A549 (cell line): Measurements from ENCODE around the gene MED14. TPM values are rescaled to one million over a fixed set of nuclear protein-coding genes. Genes with fewer than 3 reads are reported as not detected.
A peak's percentile ranks its signal among the peaks of the same experiment; 100 is the strongest.

Experiments used
- ATAC-seq, 2 experiments: fragments of 200-7000 bp in 1 of 2; fragments of >200 bp in 1 of 2; cut with Nextera tagmentation in 1 of 2; cut with Tn5 transposase in 1 of 2; 3 replicates each; pipeline versions ENCODE4 v1.8.0 to v1.9.1; 2018 to 2020; ENCODE audit warnings: mild to moderate bottlenecking in 1 of 2, moderate library complexity in 1 of 2
- CTCF ChIA-PET: fragments of 300-600 bp; sonication (Branson Sonifier 250); formaldehyde crosslinking; extraction: SDS; loops from one replicate; lab custom pipeline; 2021; ENCODE audit warnings: antibody characterized with exemption, inconsistent platforms; lab: Yijun Ruan, JAX
- POLR2A ChIA-PET: fragments of 350-600 bp; formaldehyde crosslinking; extraction: SDS; loops from one replicate; lab custom pipeline; 2021; ENCODE audit warnings: antibody characterized with exemption, inconsistent platforms; lab: Yijun Ruan, JAX
- DNase-seq, 2 experiments: peaks; one replicate each; pipeline versions ENCODE4 v3.0.0 to v3.0.0-alpha.2; 2011 to 2016; ENCODE audit warnings: low read depth in 1 of 2, low spot score in 1 of 2
- FAIRE-seq: peaks from 2 replicates; lab custom pipeline; 2011; peaks lifted over from hg19 to GRCh38; lab: Jason Lieb, UNC
- H3K27ac ChIP-seq, 2 experiments: fragments of >200 bp; sonication (Bioruptor Twin); formaldehyde crosslinking; 3 replicates each; pipeline ENCODE4 v1.5.1; 2016 to 2017
- H3K4me1 ChIP-seq: fragments of >200 bp; sonication (Bioruptor Twin); formaldehyde crosslinking; 3 replicates; pipeline ENCODE4 v1.6.1; 2016
- H3K4me2 ChIP-seq: fragments of >200 bp; sonication (Bioruptor Twin); formaldehyde crosslinking; 3 replicates; pipeline ENCODE4 v1.6.1; 2016
- H3K4me3 ChIP-seq: fragments of >200 bp; sonication (Bioruptor Twin); formaldehyde crosslinking; 3 replicates; pipeline ENCODE4 v1.5.1; 2016
- H3K9me3 ChIP-seq: fragments of >200 bp; sonication (Bioruptor Twin); formaldehyde crosslinking; 3 replicates; pipeline ENCODE4 v1.6.1; 2016
- ATOH8 ChIP-seq: fragments of 250-450 bp; sonication (Bioruptor Pico); IDR thresholded peaks from 2 replicates; pipeline ENCODE4 v1.5.0; 2020; ENCODE audit warnings: low read depth, mild to moderate bottlenecking, moderate library complexity
- CBX2 ChIP-seq: fragments of 200-600 bp; sonication (generic); IDR thresholded peaks from 2 replicates; pipeline ENCODE4 v1.6.1; 2016; ENCODE audit warnings: low read depth, mild to moderate bottlenecking, borderline replicate concordance
- CEBPB ChIP-seq, 2 experiments: fragments of >200 bp in 1 of 2; sonication (Bioruptor Twin) in 1 of 2; formaldehyde crosslinking in 1 of 2; IDR thresholded peaks; 2 replicates each; pipeline ENCODE4 v1.6.1; 2012 to 2016
- CHD2 ChIP-seq: fragments of 150-350 bp; IDR thresholded peaks from 2 replicates; pipeline ENCODE4 v1.6.1; 2014; ENCODE audit warnings: low read length; ENCODE audit not compliant: partially characterized antibody
- CTCF ChIP-seq: fragments of >200 bp; sonication (Bioruptor Twin); formaldehyde crosslinking; IDR thresholded peaks from 3 replicates; pipeline ENCODE4 v1.5.1; 2016
- ELK1 ChIP-seq: fragments of 150-350 bp; IDR thresholded peaks from 2 replicates; pipeline ENCODE4 v1.6.1; 2014; ENCODE audit warnings: low read depth, mild to moderate bottlenecking, low read length
- FOSB ChIP-seq: fragments of 250-450 bp; sonication (Bioruptor Pico); IDR thresholded peaks from 2 replicates; pipeline ENCODE4 v1.5.0; 2020; ENCODE audit warnings: mild to moderate bottlenecking, moderate library complexity
- FOXS1 ChIP-seq: fragments of 250-450 bp; sonication (Bioruptor Pico); IDR thresholded peaks from 2 replicates; pipeline ENCODE4 v1.5.0; 2020; ENCODE audit warnings: mild to moderate bottlenecking, moderate library complexity
- GATA3 ChIP-seq: IDR thresholded peaks from 2 replicates; pipeline ENCODE4 v1.6.1; 2012; ENCODE audit warnings: borderline replicate concordance
- HDAC2 ChIP-seq: fragments of 200-600 bp; sonication (generic); IDR thresholded peaks from 2 replicates; pipeline ENCODE4 v1.6.1; 2016
- HES2 ChIP-seq: fragments of >200 bp; sonication (Bioruptor Twin); formaldehyde crosslinking; IDR thresholded peaks from 2 replicates; pipeline ENCODE4 v1.6.1; 2016
- HOXB13 ChIP-seq: fragments of 250-450 bp; sonication (Bioruptor Pico); IDR thresholded peaks from 2 replicates; pipeline ENCODE4 v1.5.0; 2020; ENCODE audit warnings: low read depth, mild to moderate bottlenecking, moderate library complexity
- KDM1A ChIP-seq: fragments of 200-600 bp; sonication (generic); IDR thresholded peaks from 2 replicates; pipeline ENCODE4 v1.6.1; 2016; ENCODE audit warnings: low read depth, mild to moderate bottlenecking
- MAFK ChIP-seq: fragments of 450-650 bp; IDR thresholded peaks from 2 replicates; pipeline ENCODE4 v1.6.1; 2014; ENCODE audit not compliant: partially characterized antibody
- NR3C1 ChIP-seq: fragments of >200 bp; sonication (Bioruptor Twin); formaldehyde crosslinking; IDR thresholded peaks from 3 replicates; pipeline ENCODE4 v1.6.1; 2017
- PHF8 ChIP-seq: fragments of 200-600 bp; sonication (generic); IDR thresholded peaks from 2 replicates; pipeline ENCODE4 v1.6.1; 2016; ENCODE audit warnings: low read depth, mild to moderate bottlenecking, antibody characterized with exemption, moderate library complexity, borderline replicate concordance
- RAD21 ChIP-seq, 2 experiments: fragments of >200 bp in 1 of 2; sonication (Bioruptor Twin) in 1 of 2; formaldehyde crosslinking in 1 of 2; IDR thresholded peaks in 1 of 2; conservative IDR thresholded peaks in 1 of 2; 2 replicates in 1 of 2; 3 replicates in 1 of 2; pipeline ENCODE4 v1.6.1; 2012 to 2018; ENCODE audit warnings: inconsistent platforms in 1 of 2
- RARB ChIP-seq: fragments of 250-450 bp; sonication (Bioruptor Pico); IDR thresholded peaks from 2 replicates; pipeline ENCODE4 v1.8.0; 2021; ENCODE audit warnings: mild to moderate bottlenecking, moderate library complexity
- RCOR1 ChIP-seq: fragments of 150-350 bp; IDR thresholded peaks from 2 replicates; pipeline ENCODE4 v1.6.1; 2014; ENCODE audit warnings: antibody characterized with exemption, low read length, low read depth
- SMC3 ChIP-seq: fragments of >200 bp; sonication (Bioruptor Twin); formaldehyde crosslinking; IDR thresholded peaks from 3 replicates; pipeline ENCODE4 v1.6.1; 2018; ENCODE audit warnings: inconsistent platforms
- SREBF2 ChIP-seq: fragments of 450-650 bp; IDR thresholded peaks from 2 replicates; pipeline ENCODE4 v1.6.1; 2014; ENCODE audit warnings: mild to moderate bottlenecking, moderate library complexity
- TFCP2L1 ChIP-seq: fragments of 250-450 bp; sonication (Bioruptor Pico); IDR thresholded peaks from 2 replicates; pipeline ENCODE4 v1.5.0; 2021; ENCODE audit warnings: mild to moderate bottlenecking
- TP53 ChIP-seq: fragments of 250-450 bp; sonication (Bioruptor Pico); IDR thresholded peaks from 2 replicates; pipeline ENCODE4 v1.5.0; 2021; ENCODE audit warnings: mild to moderate bottlenecking, moderate library complexity
- ZC3H11A ChIP-seq: fragments of 450-650 bp; IDR thresholded peaks from 2 replicates; pipeline ENCODE4 v1.6.1; 2014; ENCODE audit warnings: antibody characterized with exemption, mild to moderate bottlenecking
- ZFP36 ChIP-seq: fragments of 450-650 bp; IDR thresholded peaks from 2 replicates; pipeline ENCODE4 v1.6.1; 2014; ENCODE audit warnings: borderline replicate concordance; ENCODE audit not compliant: partially characterized antibody
- ZSCAN20 ChIP-seq: fragments of 250-450 bp; sonication (Bioruptor Pico); IDR thresholded peaks from 2 replicates; pipeline ENCODE4 v1.8.0; 2022; ENCODE audit warnings: mild to moderate bottlenecking, moderate library complexity
- WGBS: methylation state at CpG from one replicate; pipeline ENCODE4 v1.1.6; 2017; ENCODE audit errors: missing lambda C conversion rate; 5-methylcytosine and 5-hydroxymethylcytosine counted together
- polyA plus RNA-seq, 4 experiments: library from polyadenylated mRNA; depleted of rRNA in 3 of 4; stranded (reverse); fragments of >200 nt; fragmentation: RNase III in 1 of 4; extraction: RNeasy Plus Mini Kit Qiagen cat#74134 plus additional on column Dnase treatment in 1 of 4; gene quantifications; 2 replicates in 3 of 4; 3 replicates in 1 of 4; pipeline ENCODE4 v1.2.3, GENCODE V29; 2011 to 2017

MED14 gene
- polyA plus RNA-seq, 2 of the 4 experiments (the other 2 are of a cell fraction), result 26.8 to 62.0 TPM

- ATAC-seq (peak in 1 of 2 experiments; percentile 17; a peak in 3 of 6 replicates), DNase-seq (peak in 1 of 2 experiments; percentile 6), FAIRE-seq (no peak)
- ChIA-PET POLR2A (no interaction called here), CTCF (no interaction called here)
- WGBS, result 69% methylated on average over 4 of the region's 4 CpGs
- peak overlapping the region in 1 of 2 experiments; percentile 69; a peak in 3 of 6 replicates for H3K27ac ChIP-seq
- peak overlapping the region; percentile 52 for H3K4me2 ChIP-seq
- H3K4me3 ChIP-seq, result peak overlapping the region; percentile 15; the same call in 1 of the 3 replicates
- peaks cover 19% of the 10 kb centered on the region for H3K4me1 ChIP-seq
- H3K9me3 ChIP-seq, result no peaks in the 10 kb centered on the region
- TF ChIP-seq CTCF (no peak), ZFP36 (no peak), CHD2 (no peak), CEBPB (IDR thresholded peaks at IDR 0.05) (no peak), ELK1 (no peak), SREBF2 (no peak), ZSCAN20 (CRISPR knock-in tag) (no peak), SMC3 (no peak), FOSB (no peak), RCOR1 (no peak), KDM1A (no peak), PHF8 (no peak), NR3C1 (no peak), ZC3H11A (no peak)
Observed at GRCh38 chrX:40644821-40645358, 90.5 kb downstream of the MED14 start.

- no peaks in the 10 kb centered on the region for H3K9me3 ChIP-seq
- no peak overlapping the region for H3K27ac ChIP-seq
- peaks cover 19% of the 10 kb centered on the region for H3K4me1 ChIP-seq
- no peak overlapping the region for H3K4me3 ChIP-seq
- ChIA-PET POLR2A (no interaction called here), CTCF (no interaction called here)
- H3K4me2 ChIP-seq, result peak overlapping the region; percentile 52; the same call in 2 of the 3 replicates
- TF ChIP-seq HDAC2 (no peak), HES2 (no peak), GATA3 (no peak), RAD21 (conservative IDR thresholded peaks at IDR 0.05 in 1 of 2, IDR thresholded peaks at IDR 0.05 in 1 of 2) (no peak), RARB (no peak), TP53 (no peak), RCOR1 (no peak), SMC3 (no peak), HOXB13 (CRISPR knock-in tag) (no peak), MAFK (no peak), CBX2 (no peak), FOXS1 (no peak), ELK1 (no peak), ATOH8 (CRISPR knock-in tag) (no peak), TFCP2L1 (CRISPR knock-in tag) (no peak)
- TF ChIP-seq, all 56 proteins: peak for 0
- FAIRE-seq (no peak), DNase-seq (no peak), ATAC-seq (no peak)
- WGBS, result 85% methylated on average over 5 of the region's 5 CpGs
Observed at GRCh38 chrX:40644176-40644575, 91.2 kb downstream of the MED14 start.
